Endothelial cell of umbilical vein (primary cell): ENCODE results near the gene PRKG1. TPM values are rescaled to one million over a fixed set of nuclear protein-coding genes. Genes with fewer than 3 reads are reported as not detected.

ENCODE experiments used
- BruUV-seq: library from RNA; stranded (reverse); fragments of 400-500 nt; replicated peaks from 2 replicates; lab custom pipeline; 2021; lab: Mats Ljungman, UMichigan
- CTCF ChIA-PET: fragments of 300-600, 350-600 bp; sonication (Branson Sonifier 250); formaldehyde crosslinking; loops from one replicate; lab custom pipeline; 2021; ENCODE audit warnings: antibody characterized with exemption, inconsistent platforms; lab: Charles Lee
- POLR2A ChIA-PET: fragments of 300-600, 350-600 bp; sonication (Branson Sonifier 250); formaldehyde crosslinking; loops from one replicate; lab custom pipeline; 2021; ENCODE audit warnings: antibody characterized with exemption, inconsistent platforms; lab: Charles Lee
- DNase-seq: peaks from one replicate; pipeline ENCODE4 v3.0.0-alpha.2; 2011; ENCODE audit warnings: low read depth, low spot score
- FAIRE-seq: peaks from 2 replicates; lab custom pipeline; 2011; peaks lifted over from hg19 to GRCh38; lab: Jason Lieb, UNC
- H2AFZ ChIP-seq: 2 replicates; pipeline ENCODE4 v1.6.0; 2012; ENCODE audit warnings: low read depth, low read length, control low read depth, inconsistent platforms
- H3K27ac ChIP-seq: 2 replicates; pipeline ENCODE4 v1.5.1; 2011; ENCODE audit warnings: low read depth, mild to moderate bottlenecking, control low read depth, low read length, moderate library complexity; ENCODE audit not compliant: insufficient read depth
- H3K27me3 ChIP-seq, 2 experiments: 2 replicates each; pipeline versions ENCODE4 v1.6.0 to v1.6.1; 2011; ENCODE audit warnings: low read length in 2 of 2, mixed read lengths in 1 of 2; ENCODE audit not compliant: control insufficient read depth in 2 of 2, insufficient read depth in 2 of 2
- H3K36me3 ChIP-seq, 2 experiments: 2 replicates in 1 of 2; 3 replicates in 1 of 2; pipeline ENCODE4 v1.5.1; 2011; ENCODE audit warnings: low read length in 2 of 2, mild to moderate bottlenecking in 1 of 2, moderate library complexity in 1 of 2; ENCODE audit not compliant: control insufficient read depth in 2 of 2, insufficient read depth in 2 of 2; ENCODE audit errors: extremely low read depth in 1 of 2
- H3K4me1 ChIP-seq: 3 replicates; pipeline ENCODE4 v1.5.1; 2011; ENCODE audit warnings: mild to moderate bottlenecking, low read length; ENCODE audit not compliant: control insufficient read depth, insufficient read depth; ENCODE audit errors: extremely low read depth
- H3K4me2 ChIP-seq: 2 replicates; pipeline ENCODE4 v1.6.1; 2011; ENCODE audit warnings: low read length, control low read depth, mixed read lengths; ENCODE audit not compliant: insufficient read depth
- H3K4me3 ChIP-seq, 3 experiments: fragments of 200-600 bp in 1 of 3; sonication (generic), shearing (Covaris generic) in 1 of 3; replicated peaks in 1 of 3; 2 replicates each; pipeline ENCODE4 v1.5.1; 2011 to 2016; ENCODE audit warnings: control low read depth in 3 of 3, low read length in 3 of 3, mild to moderate bottlenecking in 2 of 3, inconsistent platforms in 1 of 3, low read depth in 1 of 3, moderate library complexity in 1 of 3; ENCODE audit not compliant: insufficient read depth in 1 of 3
- H3K79me2 ChIP-seq: 2 replicates; pipeline ENCODE4 v1.6.0; 2012; ENCODE audit warnings: low read length, inconsistent platforms; ENCODE audit not compliant: control insufficient read depth, insufficient read depth
- H3K9ac ChIP-seq: replicated peaks from 2 replicates; pipeline ENCODE3; 2011; ENCODE audit warnings: low read length, control low read depth; ENCODE audit not compliant: insufficient read depth; ENCODE audit errors: extremely low read depth
- H3K9me1 ChIP-seq: replicated peaks from 3 replicates; pipeline ENCODE4 v1.6.0; 2011; ENCODE audit warnings: mild to moderate bottlenecking, low read length; ENCODE audit not compliant: control insufficient read depth, insufficient read depth; ENCODE audit errors: extremely low read depth
- H3K9me3 ChIP-seq: replicated peaks from 2 replicates; pipeline ENCODE4 v1.5.1; 2012; ENCODE audit warnings: low read length, inconsistent platforms; ENCODE audit not compliant: control insufficient read depth, insufficient read depth
- H4K20me1 ChIP-seq: replicated peaks from 2 replicates; pipeline ENCODE3; 2011; ENCODE audit warnings: mild to moderate bottlenecking, low read length; ENCODE audit not compliant: control insufficient read depth, insufficient read depth; ENCODE audit errors: extremely low read depth
- EZH2 ChIP-seq: IDR thresholded peaks from 2 replicates; pipeline ENCODE4 v1.6.1; 2012; ENCODE audit warnings: borderline replicate concordance, low read depth, mild to moderate bottlenecking, moderate library complexity, low read length, inconsistent platforms; ENCODE audit not compliant: severe bottlenecking
- FOS ChIP-seq: IDR thresholded peaks from 2 replicates; pipeline ENCODE4 v1.6.1; 2011; ENCODE audit warnings: mild to moderate bottlenecking, low read length, moderate library complexity, borderline replicate concordance; ENCODE audit not compliant: insufficient read depth
- GATA2 ChIP-seq: IDR thresholded peaks from 2 replicates; pipeline ENCODE4 v1.7.0; 2011; ENCODE audit warnings: low read depth, mild to moderate bottlenecking, moderate library complexity, mixed read lengths, low read length; ENCODE audit not compliant: insufficient read length, insufficient read depth
- JUN ChIP-seq: IDR thresholded peaks from 2 replicates; pipeline ENCODE4 v1.6.1; 2011; ENCODE audit warnings: borderline replicate concordance, low read depth; ENCODE audit not compliant: insufficient read length, insufficient read depth
- MYC ChIP-seq: IDR thresholded peaks from one replicate; pipeline ENCODE4 v1.6.1; 2011; ENCODE audit warnings: mild to moderate bottlenecking, low read depth, low read length
- POLR2A ChIP-seq: IDR thresholded peaks from 2 replicates; pipeline ENCODE4 v1.6.1; 2012; ENCODE audit warnings: low read depth, mild to moderate bottlenecking, control low read depth, low read length
- POLR2AphosphoS5 ChIP-seq: IDR thresholded peaks from 2 replicates; pipeline ENCODE4 v1.6.1; 2012; ENCODE audit warnings: low read depth, mild to moderate bottlenecking, control low read depth, low read length, moderate library complexity; ENCODE audit not compliant: insufficient read depth
- dilution Hi-C: fragments of 300-500 bp; cut with MboI; formaldehyde crosslinking; loops from one replicate; pipeline ENCODE4 v1.15.0; 2019; ENCODE audit warnings: low sequenced_read_pairs; ENCODE audit not compliant: extremely low pct_ligation_motif_present
- intact Hi-C: fragments of 100-400 bp; cut with micrococcal nuclease; formaldehyde crosslinking; loops from one replicate; pipeline ENCODE4 v1.10.0; 2022
- polyA plus RNA-seq, 4 experiments: library from polyadenylated mRNA; depleted of rRNA in 3 of 4; stranded (reverse) in 3 of 4; unstranded in 1 of 4; fragments of >200 nt; gene quantifications; 2 replicates each; pipeline versions ENCODE4 v1.2.1 to v1.2.3, GENCODE V29; 2011 to 2012; ENCODE audit warnings: missing spikeins in 1 of 4
- total RNA-seq: library from RNA; stranded (reverse); gene quantifications from 2 replicates; pipeline ENCODE4 v1.2.3, GENCODE V29; 2021
- TF ChIP-seq, protein P1 (sequence below), 2 donors: IDR thresholded peaks; 1 replicate in 1 of 2; 2 replicates in 1 of 2; pipeline ENCODE4 v1.5.1; 2011; ENCODE audit warnings: low read length in 2 of 2, mild to moderate bottlenecking in 2 of 2, moderate library complexity in 2 of 2, control low read depth in 1 of 2, inconsistent platforms in 1 of 2, low read depth in 1 of 2; ENCODE audit not compliant: insufficient read depth in 1 of 2; ENCODE audit errors: extremely low read depth in 1 of 2
- TF ChIP-seq, protein P2 (sequence below): IDR thresholded peaks from 2 replicates; pipeline ENCODE4 v1.6.1; 2011; ENCODE audit not compliant: insufficient read depth, insufficient read length

The PRKG1 gene
- total and polyA plus RNA-seq, 2 donors (not counting 3 experiments of a cell fraction or from before 2014, with no cell fraction given): 0.01 to 0.18 TPM

DNA sequence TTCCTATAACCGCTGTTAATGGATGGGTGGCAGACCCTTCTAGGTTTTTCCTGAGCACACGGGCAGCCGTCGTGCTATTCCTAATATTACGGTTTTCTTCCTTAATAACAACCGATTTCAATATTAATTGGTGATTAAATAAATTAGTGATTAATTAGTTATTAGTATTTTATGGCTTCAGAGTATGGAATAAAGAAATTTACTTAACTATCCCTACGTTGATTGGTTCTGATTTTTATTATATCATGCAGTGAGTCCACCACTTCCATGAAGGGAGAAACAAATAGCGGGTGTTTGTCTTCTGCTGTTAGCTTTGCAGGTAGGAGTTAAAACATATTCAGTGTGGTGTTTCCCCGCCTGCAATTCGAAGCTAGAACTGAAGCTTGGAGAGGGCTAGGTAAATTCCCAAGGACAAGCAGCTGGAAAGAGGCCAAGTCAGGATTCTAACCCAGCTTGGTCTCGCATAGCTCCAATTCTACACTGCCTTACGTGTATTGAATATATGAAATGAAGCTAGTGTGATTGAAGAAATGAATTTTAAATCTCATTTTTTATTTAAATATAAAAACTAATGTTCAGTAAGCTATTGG lies 626.0 kb downstream of the PRKG1 start:
- TF ChIP-seq GATA2: no peak
- TF ChIP-seq POLR2AphosphoS5: no peak
- TF ChIP-seq, protein P1, sequence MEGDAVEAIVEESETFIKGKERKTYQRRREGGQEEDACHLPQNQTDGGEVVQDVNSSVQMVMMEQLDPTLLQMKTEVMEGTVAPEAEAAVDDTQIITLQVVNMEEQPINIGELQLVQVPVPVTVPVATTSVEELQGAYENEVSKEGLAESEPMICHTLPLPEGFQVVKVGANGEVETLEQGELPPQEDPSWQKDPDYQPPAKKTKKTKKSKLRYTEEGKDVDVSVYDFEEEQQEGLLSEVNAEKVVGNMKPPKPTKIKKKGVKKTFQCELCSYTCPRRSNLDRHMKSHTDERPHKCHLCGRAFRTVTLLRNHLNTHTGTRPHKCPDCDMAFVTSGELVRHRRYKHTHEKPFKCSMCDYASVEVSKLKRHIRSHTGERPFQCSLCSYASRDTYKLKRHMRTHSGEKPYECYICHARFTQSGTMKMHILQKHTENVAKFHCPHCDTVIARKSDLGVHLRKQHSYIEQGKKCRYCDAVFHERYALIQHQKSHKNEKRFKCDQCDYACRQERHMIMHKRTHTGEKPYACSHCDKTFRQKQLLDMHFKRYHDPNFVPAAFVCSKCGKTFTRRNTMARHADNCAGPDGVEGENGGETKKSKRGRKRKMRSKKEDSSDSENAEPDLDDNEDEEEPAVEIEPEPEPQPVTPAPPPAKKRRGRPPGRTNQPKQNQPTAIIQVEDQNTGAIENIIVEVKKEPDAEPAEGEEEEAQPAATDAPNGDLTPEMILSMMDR (IDR thresholded peaks at IDR 0.05; ENCODE audit: extremely low read depth in 1 of 2, insufficient read depth in 1 of 2, low read depth in 1 of 2, low read length in 2 of 2): no peak
- TF ChIP-seq FOS: no peak
- TF ChIP-seq POLR2A: no peak
- TF ChIP-seq EZH2: no peak
- TF ChIP-seq JUN: no peak
- TF ChIP-seq, protein P2, sequence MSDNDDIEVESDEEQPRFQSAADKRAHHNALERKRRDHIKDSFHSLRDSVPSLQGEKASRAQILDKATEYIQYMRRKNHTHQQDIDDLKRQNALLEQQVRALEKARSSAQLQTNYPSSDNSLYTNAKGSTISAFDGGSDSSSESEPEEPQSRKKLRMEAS: no peak
- TF ChIP-seq MYC: no peak
- dilution Hi-C loops (no loop called here), intact Hi-C loops (no loop called here)
- Histone ChIP-seq H2AFZ (peak overlapping the region; percentile 93), H3K4me3 (peak overlapping the region; percentile 18 to 75 (median 74)), H3K27ac (peak overlapping the region; percentile 89), H3K79me2 (peaks cover 29% of the 10 kb centered on the region), H3K36me3 (peaks cover 0 to 2% of the 10 kb centered on the region in 2 experiments), H4K20me1 (no peaks in the 10 kb centered on the region), H3K27me3 (peaks cover 4 to 8% of the 10 kb centered on the region in 2 experiments), H3K9ac (peak overlapping the region; percentile 86), H3K9me3 (no peaks in the 10 kb centered on the region), H3K4me2 (peak overlapping the region; percentile 93), H3K4me1 (peaks cover 19% of the 10 kb centered on the region), H3K9me1 (no peaks in the 10 kb centered on the region)
- TSS peak; percentile 99 for BruUV-seq
- ChIA-PET POLR2A (interaction anchor here (0.6 kb wide), 1 partner anchor 61 kb away, joined by 6 read pairs; no protein-coding TSS in a partner anchor), CTCF (interaction anchor here (0.6 to 1.1 kb wide), 3 partner anchors 13 to 278 kb away, joined by 3 read pairs; no protein-coding TSS in a partner anchor)
- FAIRE-seq (no peak), DNase-seq (no peak)
